ENCODE measurements around the gene COX17.
A peak's percentile ranks its signal among the peaks of the same experiment; 100 is the strongest.

COX17 gene

DNA sequence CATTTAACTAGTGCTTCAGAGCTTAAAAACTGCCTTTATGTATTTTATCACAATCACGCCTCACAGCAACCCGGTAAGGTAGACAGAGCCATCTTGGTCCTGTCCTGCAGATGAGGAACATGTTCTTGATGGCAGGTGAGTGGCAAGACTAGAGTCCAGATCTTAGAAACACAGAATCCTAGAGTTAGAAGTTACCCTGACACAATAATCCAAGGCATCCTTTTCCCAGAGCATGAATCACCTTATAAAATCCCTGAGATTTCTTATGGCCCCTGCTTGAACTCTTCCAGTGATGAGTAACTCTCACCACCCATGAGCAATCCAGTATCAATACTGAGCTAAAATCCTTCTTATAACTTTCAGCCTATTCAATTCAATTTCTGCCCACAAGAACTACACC, 33.7 kb downstream of the COX17 start:
- DNase-seq (ENCODE audit: low spot score): peak; percentile 77

DNA sequence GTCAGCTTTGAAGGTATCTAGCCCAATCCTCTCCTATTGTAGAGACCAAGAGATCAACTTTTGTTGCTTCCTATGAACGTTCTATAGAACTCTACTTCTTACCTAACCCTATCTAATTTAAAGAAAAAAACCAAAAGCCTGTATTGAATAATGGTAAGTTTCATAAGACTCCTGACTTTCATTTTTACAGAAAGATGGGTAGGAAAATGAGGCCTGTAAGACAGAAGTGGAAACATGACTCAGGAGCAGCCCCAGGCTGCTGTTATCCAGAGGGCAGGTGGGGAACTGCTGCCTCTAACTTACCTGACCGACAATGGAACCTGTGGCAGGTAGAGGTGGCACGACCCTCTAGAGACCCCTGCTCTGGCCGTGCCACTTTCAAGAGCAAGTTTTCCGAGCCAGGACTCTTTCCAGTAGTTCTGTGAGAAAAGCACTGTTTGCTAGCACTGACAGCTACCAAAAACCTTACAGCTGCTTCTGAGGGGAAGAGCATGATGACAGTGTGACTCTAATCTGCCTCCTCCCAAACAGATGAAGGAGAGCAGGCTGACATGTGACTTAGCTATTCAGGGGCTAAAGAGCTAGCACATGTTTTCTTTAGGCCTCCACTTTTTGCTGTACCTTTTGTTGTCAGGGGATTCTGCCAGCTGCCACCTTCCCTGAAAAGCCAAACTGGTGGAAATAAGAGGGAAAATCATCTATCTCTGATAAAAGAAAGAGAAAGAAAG, 34.3 kb downstream of the COX17 start:
- DNase-seq (ENCODE audit: low spot score): no peak

DNA sequence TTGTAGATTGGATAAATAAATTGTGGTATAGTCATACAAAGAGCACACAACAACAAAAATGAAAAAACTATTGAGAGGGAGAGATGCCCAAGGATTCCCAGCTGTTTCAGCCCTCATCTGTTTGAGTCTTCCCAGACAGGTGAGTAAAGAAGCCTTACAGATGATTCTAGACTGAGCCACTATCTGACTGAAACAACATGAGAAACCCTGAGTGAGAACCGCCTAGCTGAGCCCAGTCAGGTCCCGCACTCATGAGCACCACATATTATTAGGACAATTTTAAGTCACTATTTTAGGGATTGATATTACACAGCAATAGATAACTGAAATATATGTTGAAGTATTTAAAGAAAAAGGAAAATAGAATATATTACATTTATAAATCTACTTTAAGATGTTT, 35.8 kb downstream of the COX17 start:
- no peak for DNase-seq (ENCODE audit: low spot score)

DNA sequence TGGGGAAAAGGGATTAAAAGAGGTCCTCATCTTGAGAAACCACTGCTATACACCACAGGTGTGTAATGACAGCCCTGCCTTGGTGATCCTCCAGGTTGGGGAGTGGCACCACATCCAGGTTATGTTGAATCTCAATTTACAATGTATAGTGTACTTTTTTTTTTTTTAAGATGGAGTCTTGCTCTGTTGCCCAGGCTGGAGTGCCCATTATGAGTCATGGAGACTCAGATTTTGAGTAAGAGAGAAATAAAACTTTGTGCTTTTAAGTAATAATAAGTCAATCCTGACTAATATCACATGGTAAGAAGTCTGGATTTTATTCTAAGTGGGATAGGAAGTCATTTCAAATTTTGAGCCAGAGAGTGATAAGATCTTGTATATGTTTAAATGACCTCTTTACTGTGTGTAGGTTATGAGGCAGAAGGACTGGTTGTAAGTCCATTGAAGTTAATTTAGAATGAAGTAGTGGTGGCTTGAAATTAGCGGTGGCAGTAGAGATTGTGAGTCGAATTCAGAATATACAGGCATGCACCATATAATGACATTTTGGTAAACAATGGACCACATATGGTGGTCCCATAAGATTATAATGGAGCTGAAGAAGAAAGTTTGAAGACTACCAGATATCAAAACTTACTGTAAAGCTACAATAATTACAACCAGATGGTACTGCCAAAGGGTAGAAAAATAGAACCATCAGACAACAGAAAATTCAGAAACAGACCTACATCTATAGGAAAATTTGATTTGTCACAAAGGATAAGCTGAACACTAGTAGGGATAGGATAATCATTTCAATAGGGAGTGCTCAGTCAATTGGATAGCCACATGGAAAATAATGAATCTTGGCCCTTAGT, 37.5 kb downstream of the COX17 start:
- DNase-seq (ENCODE audit: low spot score): no peak

DNA sequence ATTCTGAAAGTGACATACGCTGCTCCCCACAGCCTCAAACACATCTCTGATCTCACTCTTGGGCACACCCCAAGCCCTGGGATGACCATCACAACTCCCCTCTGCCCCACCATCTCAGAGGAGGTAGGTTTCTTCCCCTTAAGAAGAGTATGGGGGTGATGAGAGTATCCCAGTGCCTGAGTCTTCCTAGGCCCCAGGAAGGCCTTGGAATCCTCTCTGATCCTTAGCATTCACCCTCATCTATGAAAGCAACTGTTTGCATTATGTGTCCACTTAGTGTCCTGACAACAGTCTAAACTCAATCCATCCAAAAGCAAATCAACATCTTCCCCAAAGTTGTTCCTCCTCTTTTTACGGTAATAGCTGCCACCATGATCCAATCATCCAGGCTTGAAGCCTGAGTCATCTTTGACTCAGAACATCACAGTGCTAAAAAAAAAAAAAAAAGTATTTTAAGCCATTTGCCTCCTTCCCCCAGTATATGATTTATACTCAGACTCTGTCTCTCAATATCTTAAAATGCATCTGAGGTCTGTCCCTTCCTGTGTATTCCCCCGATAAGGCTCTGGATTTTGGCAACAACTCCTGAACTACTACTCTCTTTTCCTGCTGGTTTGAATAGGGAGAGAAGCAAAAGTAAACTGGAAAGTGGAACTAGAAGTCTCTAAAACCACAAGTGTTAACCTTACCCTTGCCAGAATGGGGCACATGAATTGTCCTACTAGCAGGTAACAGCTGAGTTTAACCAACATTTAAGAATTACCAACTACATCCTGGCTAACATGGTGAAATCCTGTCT, 39.3 kb downstream of the COX17 start:
- peak; percentile 70 for DNase-seq (ENCODE audit: low spot score)

DNA sequence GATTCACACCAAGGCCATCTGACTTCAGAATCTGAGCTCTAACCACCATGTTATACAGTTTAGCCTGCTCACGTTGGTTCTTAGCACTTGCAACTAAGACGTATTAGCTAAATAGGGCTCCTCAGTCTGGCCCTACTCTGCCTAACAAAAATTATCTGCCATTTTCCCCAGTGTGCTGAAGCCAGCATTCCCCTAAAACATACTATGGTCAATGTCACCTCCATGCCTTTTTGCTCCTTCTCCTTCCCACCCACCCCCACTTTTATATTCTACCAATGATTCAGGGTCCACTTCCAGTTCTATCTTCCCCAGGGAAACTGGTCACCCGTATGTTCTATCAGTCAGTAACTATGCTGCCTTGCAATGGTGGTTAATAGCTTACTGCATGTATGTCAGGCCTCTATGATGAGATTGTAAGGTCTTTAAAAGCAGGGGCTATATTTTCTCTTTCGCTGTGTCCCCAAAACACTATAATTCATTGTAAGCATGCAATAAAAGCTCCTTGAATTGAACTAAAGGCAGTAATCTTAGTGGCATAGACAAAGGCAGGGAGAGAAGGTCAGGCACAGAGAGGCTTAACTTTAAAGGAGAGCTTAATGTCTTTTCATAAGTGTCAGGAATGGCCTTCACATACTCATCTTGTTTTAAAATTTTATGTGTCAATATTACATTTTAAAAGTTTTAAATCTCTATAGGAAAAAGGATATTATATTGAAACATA, 40.2 kb downstream of the COX17 start:
- no peak for DNase-seq (ENCODE audit: low spot score)

DNA sequence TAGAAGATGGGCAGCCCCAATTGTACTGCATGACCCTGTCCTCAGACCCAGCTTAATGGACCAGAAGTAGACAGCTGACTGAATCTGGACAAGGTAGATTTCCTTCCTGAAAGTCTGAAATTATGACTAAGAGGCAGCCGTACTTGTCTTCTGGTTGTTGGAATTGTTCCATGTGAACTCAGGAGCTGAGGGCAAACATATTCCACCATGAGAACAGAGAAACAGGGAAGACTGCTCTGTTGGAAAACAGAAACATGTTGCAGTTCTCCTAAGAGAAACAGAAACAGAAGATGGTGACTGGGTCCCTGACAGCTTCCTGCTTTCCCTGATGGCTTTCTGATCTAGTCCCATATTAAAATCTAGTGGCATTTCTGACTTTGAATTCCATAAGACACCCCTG, 41.0 kb downstream of the COX17 start:
- no peak for DNase-seq (ENCODE audit: low spot score)

DNA sequence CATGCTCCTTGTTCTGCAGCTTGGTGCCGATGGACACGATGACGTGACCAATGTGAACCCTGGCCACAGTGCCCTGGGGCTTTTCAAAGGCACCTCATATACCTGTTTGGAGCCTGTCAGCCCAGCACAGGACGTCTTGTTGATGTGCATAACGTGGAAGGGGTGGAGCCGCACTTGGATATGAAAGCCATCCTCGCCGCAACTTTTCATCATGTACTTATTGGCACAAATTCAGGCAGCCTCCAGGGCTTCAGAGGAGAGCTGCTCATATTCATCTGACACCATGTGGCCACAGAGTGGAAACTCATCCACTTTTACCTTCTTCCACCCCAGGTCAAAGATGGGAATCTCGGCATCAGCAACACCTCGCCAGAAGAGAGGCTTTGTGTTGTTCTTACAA, 41.5 kb downstream of the COX17 start:
- DNase-seq (ENCODE audit: low spot score): no peak

DNA sequence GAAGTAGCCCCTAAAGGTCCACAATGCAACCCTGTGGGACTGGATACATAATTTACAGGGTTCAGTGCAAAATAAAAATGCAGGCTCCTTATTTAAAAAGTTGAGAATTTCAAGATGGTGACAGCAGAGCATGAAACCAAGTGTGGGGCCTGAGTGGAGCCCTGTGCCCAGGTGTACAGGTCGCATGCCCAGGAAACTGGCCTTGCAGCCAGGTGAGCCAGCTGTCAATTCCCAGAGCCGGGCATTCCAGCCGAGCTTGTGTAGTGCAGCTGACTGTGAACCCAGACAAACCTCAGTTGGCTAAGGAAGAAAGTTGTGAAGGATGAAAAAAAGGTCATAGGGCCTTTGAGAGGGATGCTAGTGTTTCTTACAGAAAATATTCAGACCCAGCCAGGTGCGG, 44.4 kb downstream of the COX17 start:
- no peak for DNase-seq (ENCODE audit: low spot score)

DNA sequence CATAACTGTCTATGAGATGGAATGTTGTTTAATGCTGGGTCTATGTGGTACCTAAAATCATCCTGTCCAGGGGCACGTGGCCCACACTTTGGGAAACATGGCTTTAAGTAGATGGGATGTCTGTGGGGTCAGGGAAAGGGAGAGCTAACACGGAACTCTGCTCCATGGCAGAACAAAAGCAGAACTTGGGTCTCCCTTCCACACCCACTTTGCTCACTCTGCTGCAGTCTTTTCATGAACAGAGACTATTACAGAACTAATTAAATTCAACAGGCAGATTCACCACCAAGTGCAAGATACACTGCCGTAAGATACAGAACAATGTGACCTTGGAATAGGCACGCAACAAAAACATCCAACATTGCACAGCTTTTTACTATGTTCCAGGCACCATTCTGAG, 45.0 kb downstream of the COX17 start:
- DNase-seq (ENCODE audit: low spot score): no peak

DNA sequence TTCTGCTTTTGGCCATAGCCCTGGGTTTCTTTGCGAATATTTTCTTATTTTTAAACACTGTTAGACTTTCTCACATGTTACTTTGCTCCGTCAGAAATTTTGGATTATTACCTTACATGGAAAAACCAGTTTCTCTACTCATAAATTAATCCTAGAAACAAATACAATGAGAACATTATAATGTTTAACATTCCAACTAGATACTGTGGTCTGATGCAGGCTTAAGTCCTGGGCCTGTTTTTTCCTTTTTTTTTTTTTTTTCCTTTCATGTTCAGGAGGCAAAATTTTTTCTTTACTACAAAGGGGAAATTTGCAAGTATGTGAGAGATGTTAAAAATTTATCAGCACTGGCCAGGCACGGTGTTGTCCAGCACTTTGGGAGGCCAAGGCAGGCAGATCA, 45.7 kb downstream of the COX17 start:
- peak; percentile 46 for DNase-seq (ENCODE audit: low spot score)

DNA sequence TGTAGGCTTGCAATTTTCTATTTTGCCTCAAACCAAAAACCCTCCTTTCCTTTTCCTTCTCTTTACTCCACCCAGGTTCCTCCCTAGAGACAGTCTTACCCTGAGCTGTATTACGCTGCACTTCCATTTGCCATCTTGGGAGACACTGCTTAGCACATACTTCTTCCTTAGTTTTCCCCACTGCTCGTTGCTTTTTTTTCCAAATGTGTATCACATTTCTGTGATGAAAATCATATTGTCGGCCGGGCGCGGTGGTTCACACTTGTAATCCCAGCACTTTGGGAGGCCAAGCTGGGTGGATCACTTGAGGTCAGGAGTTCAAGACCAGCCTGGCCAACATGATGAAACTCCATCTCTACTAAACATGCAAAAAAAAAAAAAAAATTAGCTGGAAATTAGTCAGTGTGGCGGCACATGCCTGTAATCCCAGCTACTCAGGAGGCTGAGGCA, 46.3 kb downstream of the COX17 start:
- no peak for DNase-seq (ENCODE audit: low spot score)

DNA sequence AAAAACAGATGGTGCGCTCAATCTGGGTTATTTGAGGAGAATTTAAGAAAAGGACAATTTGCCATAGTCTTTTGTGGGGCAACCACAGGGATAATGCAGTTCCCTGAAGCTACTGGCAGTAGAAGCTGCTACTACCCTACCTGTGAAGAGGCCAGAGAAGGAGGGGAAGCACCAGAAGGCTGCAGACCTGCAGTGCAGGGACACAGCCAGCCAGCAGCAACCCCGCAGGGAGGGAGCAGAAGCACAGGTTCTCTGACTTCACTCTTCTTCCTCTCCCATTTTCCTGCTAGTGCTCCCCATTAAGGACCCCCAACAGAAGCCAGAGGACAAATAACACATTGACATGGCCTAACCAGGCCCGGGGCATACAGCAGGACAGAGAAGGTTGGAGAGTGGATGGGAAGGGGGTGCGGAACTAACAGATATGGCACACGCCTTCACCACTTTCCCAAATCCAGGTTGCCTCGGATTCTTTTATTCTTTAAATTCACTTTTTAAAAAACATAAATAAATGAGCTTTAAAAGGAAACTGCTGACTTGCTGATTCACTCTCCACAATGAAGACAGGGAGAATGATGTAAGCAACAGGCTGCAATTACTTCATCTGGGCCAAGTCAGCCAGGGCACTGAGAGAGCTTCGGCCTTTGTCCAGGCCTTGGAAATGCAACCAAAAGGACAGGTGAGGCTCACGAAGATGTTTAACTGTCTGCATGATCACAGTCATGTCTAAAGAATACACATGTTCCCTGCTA, 46.9 kb downstream of the COX17 start:
- no peak for DNase-seq (ENCODE audit: low spot score)

DNA sequence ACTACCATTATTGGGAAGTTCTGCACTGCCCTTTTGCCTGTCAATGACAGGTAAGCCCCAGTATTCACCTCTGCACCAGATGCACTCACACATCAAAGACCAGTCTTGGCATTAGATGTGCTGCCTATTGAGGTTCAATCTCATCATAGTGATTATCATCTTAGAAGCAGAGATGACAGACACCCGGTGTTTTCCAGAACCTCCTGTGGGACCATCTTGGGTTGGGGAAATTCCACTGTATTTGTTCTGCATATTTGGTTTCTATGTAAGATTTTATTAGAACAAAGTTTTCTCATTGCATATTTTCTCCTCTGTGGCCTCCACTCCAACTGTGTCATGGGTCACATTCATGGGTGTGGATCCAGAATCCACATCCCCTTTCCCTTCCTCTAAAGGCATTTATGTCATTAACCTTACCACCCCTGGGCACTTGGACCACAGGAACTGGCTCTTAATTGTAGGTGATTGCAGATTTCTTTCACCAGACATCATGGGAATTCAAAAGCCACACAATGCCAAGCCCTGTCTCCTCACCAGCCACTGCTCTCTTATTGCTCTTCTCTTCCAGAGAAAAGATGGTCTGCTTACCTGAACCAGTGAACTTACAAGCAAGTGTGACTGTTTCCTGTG, 48.3 kb downstream of the COX17 start:
- DNase-seq (ENCODE audit: low spot score): no peak

DNA sequence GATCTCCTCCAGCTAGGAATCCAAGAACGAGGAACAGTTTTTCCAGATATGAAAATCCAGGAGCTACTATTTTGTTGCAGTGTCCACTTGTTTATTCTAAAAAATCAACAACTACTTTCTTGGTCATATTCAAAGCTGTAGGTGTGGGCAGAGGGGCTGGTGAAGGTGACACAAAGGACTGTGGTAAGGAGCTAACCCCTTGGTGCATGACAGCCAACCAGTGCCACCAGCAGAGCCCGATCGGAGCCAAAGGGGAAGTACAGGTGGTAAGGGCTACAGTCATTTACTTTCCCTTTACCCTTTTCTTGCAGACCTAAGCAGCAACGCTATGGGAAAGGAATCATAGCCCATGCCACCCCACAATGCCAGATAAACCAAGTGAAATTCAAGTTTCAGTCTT, 48.8 kb downstream of the COX17 start:
- no peak for DNase-seq (ENCODE audit: low spot score)

DNA sequence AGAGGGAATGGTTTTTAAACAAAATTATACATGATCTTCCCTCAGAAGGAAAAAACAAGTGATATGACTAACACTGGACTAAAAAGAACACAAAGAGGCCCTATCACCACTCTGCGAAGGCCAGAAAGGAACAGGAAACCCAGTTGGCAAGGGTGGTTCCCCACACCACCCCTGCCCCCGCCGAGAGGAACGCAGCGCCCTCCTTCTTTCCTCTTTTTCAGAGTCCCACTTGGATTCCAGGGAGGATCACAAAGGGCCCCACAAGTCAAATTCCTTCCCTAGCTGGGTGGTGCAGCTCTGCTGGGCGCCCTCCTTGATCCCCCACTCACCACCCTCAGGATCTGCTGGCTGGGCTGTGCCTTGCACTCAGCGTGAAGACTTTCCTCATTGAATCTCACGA, 49.7 kb downstream of the COX17 start:
- peak; percentile 75 for DNase-seq (ENCODE audit: low spot score)

DNA sequence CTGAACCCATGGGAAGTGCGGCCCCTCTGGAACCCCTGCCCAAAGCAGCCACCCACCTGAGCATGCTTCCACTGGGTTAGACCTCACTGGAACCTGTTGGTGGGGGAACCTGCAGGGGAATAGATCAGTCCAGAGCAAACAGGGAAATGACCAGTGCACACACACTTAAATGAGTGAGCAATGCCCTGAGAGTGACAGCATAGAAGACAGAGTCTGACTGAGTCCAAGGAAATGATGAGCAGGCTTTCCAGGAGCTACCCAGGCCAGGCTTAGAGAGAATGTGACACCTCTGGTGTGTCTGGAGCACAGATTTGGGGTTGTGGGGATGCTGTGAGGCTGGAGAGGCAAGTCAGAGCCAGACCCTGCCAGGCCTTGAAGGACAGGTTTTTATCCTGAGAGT, 51.0 kb downstream of the COX17 start:
- DNase-seq (ENCODE audit: low spot score): no peak

DNA sequence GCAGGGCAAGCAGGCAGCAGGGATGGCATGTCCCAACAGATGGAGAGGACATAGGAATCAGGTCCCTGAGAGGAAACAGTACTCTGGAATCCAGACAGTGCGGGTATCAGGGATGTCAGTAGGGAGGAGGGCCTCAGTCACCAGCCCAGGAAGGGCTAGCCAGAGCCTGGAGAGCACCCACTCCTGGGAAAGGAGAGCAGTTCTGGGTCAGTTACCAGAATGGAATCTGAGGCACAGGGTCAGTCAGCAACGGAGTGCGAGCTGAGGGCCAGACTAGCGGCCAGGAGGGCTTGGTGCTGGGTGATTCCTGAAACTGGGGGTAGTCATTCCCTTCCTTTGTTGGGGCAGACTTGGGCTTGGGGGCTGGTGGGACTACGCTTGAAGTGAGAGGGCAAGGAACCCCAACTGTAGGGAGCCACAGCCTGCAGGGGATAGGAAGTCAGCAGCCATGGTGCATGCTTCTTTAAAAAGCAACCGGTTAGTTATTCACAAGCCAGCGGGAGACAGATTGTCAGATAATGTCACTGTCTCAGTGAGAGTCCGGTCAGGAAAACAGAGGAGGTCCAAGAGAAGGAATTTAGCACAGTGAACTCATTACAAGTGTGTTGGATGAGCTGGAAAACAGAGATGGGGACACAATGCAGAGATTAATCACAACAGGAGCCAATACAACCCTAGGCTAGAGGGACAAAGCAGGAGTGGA, 51.6 kb downstream of the COX17 start:
- no peak for DNase-seq (ENCODE audit: low spot score)

DNA sequence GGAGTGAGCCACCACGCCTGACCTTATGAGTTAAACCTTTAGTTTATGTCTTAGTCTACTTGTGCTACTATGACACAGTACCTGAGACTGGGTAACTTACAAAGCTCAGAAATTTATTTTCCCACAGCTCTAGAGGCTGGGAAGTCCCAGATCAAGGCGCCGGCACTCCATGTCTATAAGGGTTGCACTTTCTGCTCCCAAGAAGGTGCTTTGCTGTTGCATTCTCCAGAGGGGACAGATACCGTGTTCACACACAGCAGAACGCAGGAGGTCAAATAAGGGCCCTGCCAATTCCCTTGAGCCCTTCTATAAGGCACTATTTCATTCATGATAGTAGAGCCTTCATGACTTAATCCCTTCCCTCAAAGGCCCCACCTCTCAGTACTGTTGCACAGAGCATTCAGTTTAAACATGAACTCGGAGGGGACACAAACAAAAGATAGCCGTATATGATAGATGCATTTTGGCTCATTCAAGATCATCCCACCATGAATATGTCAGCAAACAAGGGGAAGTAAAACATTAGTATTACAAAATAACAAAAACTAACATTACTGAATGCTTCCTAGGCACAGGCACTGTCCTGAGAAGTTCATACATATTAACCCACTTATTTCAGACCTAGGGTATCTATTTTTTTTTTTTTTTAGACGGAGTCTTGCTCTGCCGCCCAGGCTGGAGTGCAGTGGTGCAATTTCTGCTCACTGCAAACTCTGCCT, 53.0 kb downstream of the COX17 start:
- DNase-seq (ENCODE audit: low spot score): no peak

DNA sequence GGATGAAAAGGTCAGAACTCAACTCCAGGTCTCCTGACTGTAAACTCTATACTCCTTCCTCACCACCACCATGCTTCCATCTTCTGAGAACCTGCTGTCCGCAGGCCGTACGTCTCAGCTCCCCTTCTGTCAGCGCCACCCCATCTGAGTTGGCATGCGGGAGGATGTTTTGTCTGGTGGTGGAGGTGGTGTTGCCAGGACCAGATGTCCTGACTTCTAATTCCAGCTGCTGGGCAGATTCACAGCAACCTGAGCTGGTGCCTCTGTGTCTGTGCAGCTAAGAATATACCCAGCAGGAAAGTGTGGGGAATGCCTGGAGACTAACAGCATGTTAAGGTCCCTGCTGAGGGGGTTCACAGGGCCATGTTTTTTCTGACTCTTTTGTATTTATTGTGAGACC, 56.3 kb downstream of the COX17 start:
- DNase-seq (ENCODE audit: low spot score): no peak

Data from COLO829 (cell line).